Measurements from ENCODE around the gene PKD1L1. TPM values are rescaled to one million over a fixed set of nuclear protein-coding genes. Genes with fewer than 3 reads are reported as not detected.

Gene PKD1L1
- polyA plus RNA-seq, 1 donor (not counting 4 experiments of a cell fraction or from before 2014, with no cell fraction given) = 0.04 TPM

DNA sequence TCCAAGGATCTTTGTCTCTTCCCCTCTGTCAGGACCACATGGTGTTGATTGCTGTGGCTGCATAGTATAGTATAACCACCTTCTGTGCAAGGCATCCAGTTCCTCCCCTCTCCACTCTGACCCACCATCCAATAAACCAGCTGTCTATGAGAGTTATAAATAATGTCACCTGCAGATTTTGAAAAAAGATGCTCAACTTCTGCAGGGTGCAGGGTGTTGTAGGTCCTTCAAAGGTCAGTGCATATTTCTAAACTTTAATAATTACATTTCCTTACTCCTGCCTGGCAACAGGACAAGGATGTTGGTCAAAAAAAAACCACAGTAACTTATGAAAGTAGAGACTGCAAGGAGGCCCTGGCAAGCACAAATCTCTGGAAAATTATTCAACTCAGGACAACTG is 166.2 kb downstream of the PKD1L1 start:
- TF ChIP-seq EZH2 (IDR thresholded peaks at IDR 0.05; ENCODE audit: low read length) = no peak
- TF ChIP-seq, protein P1, sequence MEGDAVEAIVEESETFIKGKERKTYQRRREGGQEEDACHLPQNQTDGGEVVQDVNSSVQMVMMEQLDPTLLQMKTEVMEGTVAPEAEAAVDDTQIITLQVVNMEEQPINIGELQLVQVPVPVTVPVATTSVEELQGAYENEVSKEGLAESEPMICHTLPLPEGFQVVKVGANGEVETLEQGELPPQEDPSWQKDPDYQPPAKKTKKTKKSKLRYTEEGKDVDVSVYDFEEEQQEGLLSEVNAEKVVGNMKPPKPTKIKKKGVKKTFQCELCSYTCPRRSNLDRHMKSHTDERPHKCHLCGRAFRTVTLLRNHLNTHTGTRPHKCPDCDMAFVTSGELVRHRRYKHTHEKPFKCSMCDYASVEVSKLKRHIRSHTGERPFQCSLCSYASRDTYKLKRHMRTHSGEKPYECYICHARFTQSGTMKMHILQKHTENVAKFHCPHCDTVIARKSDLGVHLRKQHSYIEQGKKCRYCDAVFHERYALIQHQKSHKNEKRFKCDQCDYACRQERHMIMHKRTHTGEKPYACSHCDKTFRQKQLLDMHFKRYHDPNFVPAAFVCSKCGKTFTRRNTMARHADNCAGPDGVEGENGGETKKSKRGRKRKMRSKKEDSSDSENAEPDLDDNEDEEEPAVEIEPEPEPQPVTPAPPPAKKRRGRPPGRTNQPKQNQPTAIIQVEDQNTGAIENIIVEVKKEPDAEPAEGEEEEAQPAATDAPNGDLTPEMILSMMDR (optimal IDR thresholded peaks at IDR 0.05 in 1 of 3, IDR thresholded peaks at IDR 0.05 in 1 of 3, conservative IDR thresholded peaks at IDR 0.05 in 1 of 3; ENCODE audit: extremely low read depth in 1 of 3, insufficient read depth in 2 of 3, low read length in 3 of 3) = no peak
- H3K79me2 ChIP-seq (ENCODE audit: control insufficient read depth, insufficient read depth, low read length) = no peaks in the 10 kb centered on the region
- H3K9me3 ChIP-seq (ENCODE audit: control insufficient read depth, low read depth, low read length) = no peaks in the 10 kb centered on the region
- FAIRE-seq (no peak), DNase-seq (ENCODE audit: low read depth, low spot score) (no peak)
- H3K9me1 ChIP-seq (ENCODE audit: control insufficient read depth, extremely low read depth, insufficient read depth, low read length) = no peaks in the 10 kb centered on the region
- dilution Hi-C loops (cut with MboI; ENCODE audit: extremely low pct_ligation_motif_present, low sequenced_read_pairs) = no loop called here
- H3K27me3 ChIP-seq (ENCODE audit: control insufficient read depth, extremely low read depth, insufficient read depth, low read length) = no peaks in the 10 kb centered on the region
- H3K4me3 ChIP-seq (ENCODE audit: control insufficient read depth in 2 of 3, extremely low read depth in 1 of 3, insufficient read depth in 2 of 3, low read depth in 1 of 3, low read length in 3 of 3) = no peak overlapping the region
- H3K4me1 ChIP-seq (ENCODE audit: control insufficient read depth, extremely low read depth, insufficient read depth, low read length) = peaks cover 61% of the 10 kb centered on the region
- no peaks in the 10 kb centered on the region for H4K20me1 ChIP-seq (ENCODE audit: control insufficient read depth, extremely low read depth, insufficient read depth, low read length)
- no peak overlapping the region for H2AFZ ChIP-seq (ENCODE audit: control insufficient read depth, low read length)
- no peak overlapping the region for H3K4me2 ChIP-seq (ENCODE audit: control insufficient read depth, extremely low read depth, insufficient read depth, low read depth, low read length)
- no peak overlapping the region for H3K27ac ChIP-seq (ENCODE audit: control insufficient read depth, insufficient read depth, low read length)
- no peak overlapping the region for H3K9ac ChIP-seq (ENCODE audit: control insufficient read depth, extremely low read depth, insufficient read depth, low read length)
- no peaks in the 10 kb centered on the region for H3K36me3 ChIP-seq (ENCODE audit: control insufficient read depth in 2 of 2, extremely low read depth in 1 of 2, insufficient read depth in 2 of 2, low read length in 2 of 2)

DNA sequence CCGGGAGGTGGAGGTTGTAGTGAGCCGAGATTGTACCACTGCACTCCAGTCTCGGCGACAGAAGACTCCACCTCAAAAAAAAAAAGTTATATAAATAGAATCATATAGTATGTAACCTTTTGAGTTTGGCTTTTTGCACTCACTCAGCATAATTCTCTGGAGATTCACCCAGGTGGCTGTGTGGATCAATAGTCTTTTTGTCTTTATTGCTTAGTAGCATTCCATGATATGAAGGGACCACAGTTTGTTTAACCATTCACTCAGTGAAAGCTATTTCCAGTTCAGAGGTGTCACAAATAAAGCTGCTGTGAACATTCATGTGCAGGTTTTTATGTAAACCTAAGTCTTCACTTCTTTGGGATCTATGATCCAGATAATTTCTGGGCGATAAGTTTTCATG is 167.7 kb downstream of the PKD1L1 start:
- Histone ChIP-seq H3K36me3 (ENCODE audit: control insufficient read depth in 2 of 2, extremely low read depth in 1 of 2, insufficient read depth in 2 of 2, low read length in 2 of 2) (no peaks in the 10 kb centered on the region), H3K27ac (ENCODE audit: control insufficient read depth, insufficient read depth, low read length) (no peak overlapping the region), H2AFZ (ENCODE audit: control insufficient read depth, low read length) (no peak overlapping the region), H3K4me2 (ENCODE audit: control insufficient read depth, extremely low read depth, insufficient read depth, low read depth, low read length) (no peak overlapping the region), H3K27me3 (ENCODE audit: control insufficient read depth, extremely low read depth, insufficient read depth, low read length) (no peaks in the 10 kb centered on the region), H3K9me1 (ENCODE audit: control insufficient read depth, extremely low read depth, insufficient read depth, low read length) (no peaks in the 10 kb centered on the region), H3K4me1 (ENCODE audit: control insufficient read depth, extremely low read depth, insufficient read depth, low read length) (peaks cover 51% of the 10 kb centered on the region), H3K4me3 (ENCODE audit: control insufficient read depth in 2 of 3, extremely low read depth in 1 of 3, insufficient read depth in 2 of 3, low read depth in 1 of 3, low read length in 3 of 3) (no peak overlapping the region), H3K9ac (ENCODE audit: control insufficient read depth, extremely low read depth, insufficient read depth, low read length) (no peak overlapping the region), H4K20me1 (ENCODE audit: control insufficient read depth, extremely low read depth, insufficient read depth, low read length) (no peaks in the 10 kb centered on the region), H3K9me3 (ENCODE audit: control insufficient read depth, low read depth, low read length) (no peaks in the 10 kb centered on the region), H3K79me2 (ENCODE audit: control insufficient read depth, insufficient read depth, low read length) (no peaks in the 10 kb centered on the region)
- dilution Hi-C loops (cut with MboI; ENCODE audit: extremely low pct_ligation_motif_present, low sequenced_read_pairs) = no loop called here
- FAIRE-seq (no peak), DNase-seq (ENCODE audit: low read depth, low spot score) (no peak)
- TF ChIP-seq, protein P1 (optimal IDR thresholded peaks at IDR 0.05 in 1 of 3, IDR thresholded peaks at IDR 0.05 in 1 of 3, conservative IDR thresholded peaks at IDR 0.05 in 1 of 3; ENCODE audit: extremely low read depth in 1 of 3, insufficient read depth in 2 of 3, low read length in 3 of 3) = no peak
- TF ChIP-seq EZH2 (IDR thresholded peaks at IDR 0.05; ENCODE audit: low read length) = no peak
